AG10803 (cell line): Measurements from ENCODE around the gene GALNT18.

ENCODE experiments used
- DNase-seq: peaks from one replicate; pipeline ENCODE4 v3.0.0; 2010; ENCODE audit warnings: low read depth
- H3K4me3 ChIP-seq: 2 replicates; pipeline ENCODE4 v1.5.1; 2011; ENCODE audit warnings: mild to moderate bottlenecking, low read length, control low read depth
- TF ChIP-seq, protein P1 (sequence below): conservative IDR thresholded peaks from 2 replicates; pipeline ENCODE4 v1.5.1; 2011; ENCODE audit warnings: mild to moderate bottlenecking, low read length, control low read depth, inconsistent platforms

GALNT18 gene

DNA sequence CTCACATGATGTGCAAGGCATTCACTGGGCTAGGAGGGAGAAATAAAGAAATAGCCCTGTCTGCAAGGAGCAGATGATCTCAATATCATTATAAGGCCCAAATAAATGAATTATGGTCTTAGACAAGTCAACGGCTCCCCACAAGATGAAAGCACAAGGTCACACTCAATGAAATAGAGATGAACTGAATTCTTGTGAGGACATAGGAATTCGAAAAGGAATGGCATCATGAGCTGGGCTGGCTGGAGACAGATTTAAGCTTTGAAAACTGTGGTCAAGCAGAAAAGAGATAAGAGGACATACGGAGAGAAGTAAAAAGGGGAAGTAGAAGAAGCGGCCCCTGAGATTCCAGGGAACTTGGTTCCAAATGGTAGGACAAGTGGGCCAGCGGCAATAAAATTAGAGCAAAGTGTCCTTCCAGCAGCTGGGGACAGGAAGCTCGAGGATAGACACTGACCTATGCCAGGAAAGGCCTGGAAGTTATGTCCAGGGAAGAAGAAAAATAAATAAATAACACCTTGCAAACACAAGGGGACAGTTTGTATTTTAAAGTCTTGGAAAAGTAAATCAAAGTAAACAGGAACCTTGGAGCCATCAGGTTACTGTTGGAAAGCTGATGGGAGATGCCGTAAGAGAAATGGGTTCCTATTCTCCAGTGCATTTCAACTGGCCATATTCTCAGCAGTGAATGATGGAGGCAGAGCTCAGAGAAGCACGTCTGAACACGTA, 37.8 kb downstream of the GALNT18 start:
- H3K4me3 ChIP-seq = no peak overlapping the region
- DNase-seq = no peak
- TF ChIP-seq, protein P1, sequence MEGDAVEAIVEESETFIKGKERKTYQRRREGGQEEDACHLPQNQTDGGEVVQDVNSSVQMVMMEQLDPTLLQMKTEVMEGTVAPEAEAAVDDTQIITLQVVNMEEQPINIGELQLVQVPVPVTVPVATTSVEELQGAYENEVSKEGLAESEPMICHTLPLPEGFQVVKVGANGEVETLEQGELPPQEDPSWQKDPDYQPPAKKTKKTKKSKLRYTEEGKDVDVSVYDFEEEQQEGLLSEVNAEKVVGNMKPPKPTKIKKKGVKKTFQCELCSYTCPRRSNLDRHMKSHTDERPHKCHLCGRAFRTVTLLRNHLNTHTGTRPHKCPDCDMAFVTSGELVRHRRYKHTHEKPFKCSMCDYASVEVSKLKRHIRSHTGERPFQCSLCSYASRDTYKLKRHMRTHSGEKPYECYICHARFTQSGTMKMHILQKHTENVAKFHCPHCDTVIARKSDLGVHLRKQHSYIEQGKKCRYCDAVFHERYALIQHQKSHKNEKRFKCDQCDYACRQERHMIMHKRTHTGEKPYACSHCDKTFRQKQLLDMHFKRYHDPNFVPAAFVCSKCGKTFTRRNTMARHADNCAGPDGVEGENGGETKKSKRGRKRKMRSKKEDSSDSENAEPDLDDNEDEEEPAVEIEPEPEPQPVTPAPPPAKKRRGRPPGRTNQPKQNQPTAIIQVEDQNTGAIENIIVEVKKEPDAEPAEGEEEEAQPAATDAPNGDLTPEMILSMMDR = no peak

DNA sequence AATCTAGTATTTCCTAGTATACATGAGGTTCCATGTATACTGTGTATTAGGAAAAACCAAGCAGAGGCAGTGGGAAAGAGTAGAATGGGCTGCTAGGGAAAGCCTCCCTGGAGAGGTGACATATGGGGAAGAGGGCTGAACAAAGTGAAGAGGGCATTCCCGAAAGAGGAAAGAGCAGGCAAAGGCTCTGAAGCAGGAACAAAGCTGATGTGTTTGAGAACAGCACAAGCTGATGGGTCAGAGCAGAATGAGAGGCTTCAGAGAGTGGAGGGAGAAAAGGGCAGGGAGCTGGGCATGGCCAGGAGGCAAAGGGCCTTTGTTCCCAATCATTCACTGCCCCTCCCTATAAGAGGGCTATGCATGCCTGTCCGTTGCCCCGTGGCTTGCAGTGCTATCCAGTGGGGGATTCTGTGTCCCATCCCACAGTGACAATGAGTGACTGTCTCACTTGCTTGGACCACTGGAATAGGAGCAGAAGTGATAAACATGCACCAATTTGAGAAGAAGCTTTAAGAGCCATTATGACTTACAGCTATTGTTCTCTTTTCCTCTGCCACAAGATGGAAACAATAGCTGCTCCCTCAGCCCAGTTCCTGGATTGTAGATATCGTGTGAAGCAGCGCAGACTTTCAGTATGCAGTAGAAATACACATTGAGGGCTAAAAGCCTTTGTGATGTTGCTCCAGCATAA, 39.6 kb downstream of the GALNT18 start:
- TF ChIP-seq, protein P1 = no peak
- DNase-seq = no peak
- no peak overlapping the region for H3K4me3 ChIP-seq

DNA sequence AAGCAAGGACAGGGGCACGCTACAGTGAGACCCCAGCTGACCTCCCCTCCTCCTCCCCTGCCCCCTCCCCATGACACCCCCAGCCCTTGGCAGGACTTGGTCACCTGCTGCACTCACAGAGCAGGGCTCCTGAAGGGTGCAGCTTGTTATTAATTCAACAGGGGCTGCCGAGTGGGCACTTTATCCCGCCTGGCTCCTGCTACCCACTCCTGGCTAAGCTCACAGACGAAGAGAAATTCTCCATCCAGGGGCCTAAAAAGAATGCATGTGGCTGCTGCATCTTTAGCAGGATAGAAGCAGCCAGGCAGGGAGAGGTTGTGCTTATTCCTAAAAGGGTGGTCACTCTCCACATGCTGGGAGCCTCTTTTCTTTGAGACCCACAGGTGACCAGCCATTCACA, 40.3 kb downstream of the GALNT18 start:
- no peak for DNase-seq
- no peak overlapping the region for H3K4me3 ChIP-seq
- TF ChIP-seq, protein P1 = no peak

GRCh38 chr11:11580841-11581411, 40.9 kb downstream of the GALNT18 start:
- TF ChIP-seq, protein P1 = no peak

DNA sequence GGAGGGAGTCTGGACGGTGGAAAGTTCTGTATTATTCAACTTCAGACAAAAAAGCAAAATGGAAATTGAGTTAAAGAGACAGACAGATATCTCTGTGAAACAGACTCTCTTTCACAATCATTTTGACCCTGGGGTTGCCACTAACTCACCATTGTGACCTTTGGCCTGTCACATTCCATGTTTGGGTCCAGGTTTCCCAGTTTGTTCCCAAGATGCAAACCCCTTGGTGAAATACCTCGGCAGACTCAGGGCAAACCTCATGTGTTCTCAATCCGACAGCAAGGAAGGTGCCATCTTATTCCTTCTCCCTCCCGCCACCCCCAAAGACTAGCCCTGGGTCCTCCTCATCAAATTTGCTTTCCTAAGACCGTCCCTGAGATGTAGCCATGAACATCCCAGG, 41.8 kb downstream of the GALNT18 start:
- DNase-seq = no peak
- no peak overlapping the region for H3K4me3 ChIP-seq
- TF ChIP-seq, protein P1 = no peak

More at GRCh38 chr11:11580841-11581411, 40.9 kb downstream of the GALNT18 start:
- no peak overlapping the region for H3K4me3 ChIP-seq
- DNase-seq = no peak

DNA sequence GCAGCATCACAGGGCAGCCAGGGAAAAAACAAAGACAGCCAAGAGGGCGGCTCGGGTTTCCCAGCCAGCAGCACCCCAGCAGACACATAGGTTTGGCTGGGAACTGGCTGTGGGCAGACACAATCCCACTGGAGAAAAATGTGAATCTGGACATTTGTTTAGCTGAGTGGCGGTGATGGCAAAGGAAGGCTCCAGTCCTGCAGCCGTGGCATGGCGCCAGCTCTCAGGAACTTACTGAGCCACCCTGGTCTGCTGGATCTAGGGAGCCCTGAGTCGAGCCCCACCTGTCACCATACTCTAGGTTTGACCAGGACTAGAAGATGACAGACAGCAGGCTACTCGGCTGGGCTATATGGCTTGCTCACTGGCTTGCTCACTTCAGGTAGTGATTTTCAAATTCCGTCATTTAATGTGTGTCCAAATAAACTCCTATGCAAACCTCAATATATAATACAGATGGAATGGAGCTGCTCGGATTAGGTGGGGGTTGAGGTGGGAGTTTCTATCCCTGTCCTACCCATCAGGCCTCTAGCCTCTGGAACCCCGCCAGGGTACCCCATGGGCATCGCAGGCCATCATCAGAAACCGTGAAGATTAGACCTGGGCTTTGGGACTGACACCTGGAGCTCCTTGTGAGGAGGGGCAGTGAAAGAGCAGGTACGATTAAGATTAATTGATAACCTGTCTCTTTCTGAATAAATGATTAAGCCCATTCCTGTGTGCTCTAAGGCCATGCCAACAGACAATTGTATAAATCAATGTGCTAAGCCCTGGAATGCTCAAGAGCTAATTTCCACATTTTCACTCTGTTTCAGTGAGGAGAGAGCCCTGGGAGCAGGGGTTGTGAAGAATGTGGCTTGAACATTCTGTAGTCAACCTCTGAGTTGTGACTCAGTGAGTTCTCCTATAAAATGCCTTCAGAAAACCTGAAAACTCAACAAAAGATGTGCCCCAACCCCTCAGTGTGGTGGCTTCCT, 42.5 kb downstream of the GALNT18 start:
- H3K4me3 ChIP-seq = no peak overlapping the region
- TF ChIP-seq, protein P1 = no peak
- no peak for DNase-seq
